PC-9 (cell line): ENCODE measurements around the gene KRT76.

Experiments
- EZH2 ChIP-seq: fragments of 200-600 bp; sonication (generic); IDR thresholded peaks from 2 replicates; pipeline ENCODE4 v1.8.0; 2017; ENCODE audit warnings: antibody characterized with exemption, low read depth
- TF ChIP-seq, protein P1 (sequence below): fragments of 200-600 bp; sonication (generic); conservative IDR thresholded peaks from 2 replicates; pipeline ENCODE4 v1.6.1; 2017; ENCODE audit warnings: mixed run types, antibody characterized with exemption, mild to moderate bottlenecking, moderate library complexity

DNA sequence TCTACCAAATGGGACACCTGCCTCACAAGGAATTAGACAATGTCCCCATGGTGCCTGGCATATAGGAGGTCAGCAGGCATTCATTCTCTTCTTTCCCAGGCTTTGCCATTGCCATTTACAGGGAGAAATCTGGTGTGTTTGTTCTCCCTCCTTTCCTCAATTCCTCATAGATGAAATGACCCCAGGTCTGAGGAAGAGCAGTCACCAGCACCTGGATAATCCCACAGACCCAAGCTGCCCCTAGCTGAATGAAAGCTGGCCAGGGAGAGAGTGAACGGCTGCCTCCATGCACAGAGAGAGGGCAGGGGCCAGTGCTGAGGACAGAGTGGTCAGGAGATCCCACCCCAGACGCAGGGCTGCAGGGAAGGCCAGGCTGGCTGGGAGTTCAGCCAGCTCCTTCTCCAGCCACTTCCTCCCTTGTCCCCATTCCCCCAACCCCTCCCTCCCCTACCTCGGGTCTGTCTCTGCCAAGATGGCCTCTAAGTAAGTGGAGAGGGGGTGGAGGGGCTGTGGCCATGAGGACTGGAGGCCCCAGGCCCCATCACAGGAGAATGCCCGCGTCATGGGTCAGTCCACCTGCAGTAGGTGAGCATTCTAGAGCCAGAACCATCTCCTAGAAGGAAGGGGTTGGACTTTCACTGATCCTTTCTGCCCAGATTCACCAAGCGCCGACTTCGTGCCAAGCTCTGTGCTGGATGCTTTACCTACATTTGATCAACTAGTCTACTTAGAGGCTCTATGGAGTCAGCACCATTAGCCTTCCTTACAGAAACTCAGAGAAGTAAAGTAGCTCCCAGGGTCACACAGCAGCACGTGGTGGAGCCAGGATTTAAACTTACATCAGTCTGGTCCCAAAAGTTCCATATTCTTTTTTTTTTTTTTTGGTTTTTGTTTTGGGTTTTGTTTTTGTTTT is 38.8 kb upstream of the KRT76 start:
- no peak for TF ChIP-seq EZH2
- TF ChIP-seq, protein P1, sequence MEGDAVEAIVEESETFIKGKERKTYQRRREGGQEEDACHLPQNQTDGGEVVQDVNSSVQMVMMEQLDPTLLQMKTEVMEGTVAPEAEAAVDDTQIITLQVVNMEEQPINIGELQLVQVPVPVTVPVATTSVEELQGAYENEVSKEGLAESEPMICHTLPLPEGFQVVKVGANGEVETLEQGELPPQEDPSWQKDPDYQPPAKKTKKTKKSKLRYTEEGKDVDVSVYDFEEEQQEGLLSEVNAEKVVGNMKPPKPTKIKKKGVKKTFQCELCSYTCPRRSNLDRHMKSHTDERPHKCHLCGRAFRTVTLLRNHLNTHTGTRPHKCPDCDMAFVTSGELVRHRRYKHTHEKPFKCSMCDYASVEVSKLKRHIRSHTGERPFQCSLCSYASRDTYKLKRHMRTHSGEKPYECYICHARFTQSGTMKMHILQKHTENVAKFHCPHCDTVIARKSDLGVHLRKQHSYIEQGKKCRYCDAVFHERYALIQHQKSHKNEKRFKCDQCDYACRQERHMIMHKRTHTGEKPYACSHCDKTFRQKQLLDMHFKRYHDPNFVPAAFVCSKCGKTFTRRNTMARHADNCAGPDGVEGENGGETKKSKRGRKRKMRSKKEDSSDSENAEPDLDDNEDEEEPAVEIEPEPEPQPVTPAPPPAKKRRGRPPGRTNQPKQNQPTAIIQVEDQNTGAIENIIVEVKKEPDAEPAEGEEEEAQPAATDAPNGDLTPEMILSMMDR = no peak
